Left forelimb (tissue), 1 donor: ENCODE data around the gene FBLN2.

ENCODE experiments used
- DNase-seq: peaks from one replicate; pipeline ENCODE4 v3.0.0-alpha.2; 2018; ENCODE audit warnings: low spot score

The FBLN2 gene

DNA sequence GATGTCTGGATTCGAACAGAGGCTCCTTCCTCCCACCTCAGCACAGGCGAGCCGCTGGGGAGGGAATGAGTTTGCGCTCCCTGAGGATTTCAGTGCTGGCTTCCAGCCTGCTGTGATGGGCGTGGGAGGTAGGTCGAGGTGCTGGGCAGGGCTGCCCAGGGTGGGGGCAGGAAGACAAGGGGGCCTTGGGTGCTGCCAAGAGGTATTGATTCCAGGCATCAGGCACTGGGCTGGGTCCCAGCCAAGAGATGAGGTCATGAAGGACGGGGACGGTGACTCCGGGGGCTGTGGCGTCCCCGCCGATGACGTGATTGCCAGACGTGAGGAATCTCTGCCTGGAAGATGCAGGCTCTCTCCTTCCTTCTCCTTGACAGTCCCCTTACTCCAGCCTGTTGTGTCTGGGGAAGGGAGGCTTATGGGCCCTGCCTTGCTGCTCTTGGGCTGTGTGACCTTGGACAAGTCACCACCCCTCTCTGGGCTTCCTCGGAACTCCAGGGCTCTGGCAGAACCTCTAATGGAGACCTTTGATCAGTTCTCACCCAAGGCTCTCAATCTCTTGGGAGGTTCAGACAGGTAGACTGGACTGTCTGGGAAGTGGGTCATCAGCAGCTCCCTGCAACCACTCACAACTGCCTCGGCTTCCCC, 116.8 kb downstream of the FBLN2 start:
- DNase-seq, result no peak

GRCh38 chr3:13666227-13666619, 117.3 kb downstream of the FBLN2 start:
- DNase-seq, result no peak

DNA sequence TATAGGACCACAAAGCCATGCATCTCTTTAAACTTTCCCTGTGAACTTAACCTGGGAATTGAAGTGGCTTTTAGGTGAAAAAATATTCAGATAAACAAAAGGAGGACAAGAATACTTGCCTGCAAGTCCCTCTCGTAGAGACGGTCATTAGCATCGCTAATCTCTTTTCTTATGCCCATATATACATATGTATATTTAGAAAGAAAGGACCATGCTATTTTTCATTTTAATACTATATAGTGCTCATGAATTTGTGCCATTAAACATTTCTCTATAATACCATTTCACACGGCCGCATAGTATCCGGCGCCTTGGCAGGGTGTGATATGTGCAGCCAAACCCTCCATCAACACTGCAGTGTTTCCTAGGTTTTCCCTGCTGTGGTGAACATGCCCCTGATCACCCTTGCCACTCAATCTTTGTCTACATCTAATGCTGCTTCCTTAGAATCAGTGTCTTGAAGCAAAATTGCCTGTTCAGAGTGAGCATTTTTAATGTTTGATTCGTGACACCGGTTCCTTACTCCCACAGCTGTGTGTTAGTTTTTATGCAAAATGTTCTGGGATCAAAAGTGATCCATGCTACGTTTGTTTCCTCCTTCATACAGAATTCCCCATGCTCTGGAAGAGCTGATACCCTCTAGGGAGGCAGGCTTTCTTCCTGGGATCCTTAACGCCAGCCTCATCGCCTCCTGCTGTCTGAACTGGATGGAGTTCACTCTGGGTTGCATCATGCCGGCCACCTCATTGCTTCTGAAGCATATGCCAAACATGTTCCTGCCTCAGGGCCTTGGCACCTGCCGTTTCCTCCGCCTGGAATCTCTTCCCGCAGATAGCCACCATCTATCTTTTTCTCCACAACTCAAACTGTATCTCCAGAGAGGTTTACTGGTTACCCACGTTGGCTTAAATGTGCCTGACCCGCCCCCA, 118.1 kb downstream of the FBLN2 start:
- no peak for DNase-seq

GRCh38 chr3:13668136-13668535, 119.2 kb downstream of the FBLN2 start:
- no peak for DNase-seq

GRCh38 chr3:13669457-13669856, 120.5 kb downstream of the FBLN2 start:
- DNase-seq, result no peak

GRCh38 chr3:13670292-13670691, 121.4 kb downstream of the FBLN2 start:
- DNase-seq, result no peak

GRCh38 chr3:13671482-13672233, 122.7 kb downstream of the FBLN2 start:
- no peak for DNase-seq

DNA sequence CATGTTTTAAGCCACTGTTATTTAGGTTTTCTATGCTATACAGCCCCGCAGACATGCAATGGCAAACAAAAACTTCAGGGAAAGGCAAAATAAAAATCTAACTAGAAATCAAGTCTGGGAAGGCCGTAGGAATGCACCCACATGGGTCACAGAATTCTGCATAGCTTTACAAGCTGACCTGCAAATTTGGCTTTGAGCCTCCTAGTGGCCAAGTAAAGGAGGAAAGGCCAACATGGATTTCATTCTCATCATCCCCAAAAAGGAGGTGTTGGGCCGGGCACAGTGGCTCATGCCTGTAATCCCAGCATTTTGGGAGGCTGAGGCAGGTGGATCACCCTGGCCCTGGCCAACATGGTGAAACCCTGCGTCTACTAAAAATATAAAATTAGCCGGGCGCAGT, 124.3 kb downstream of the FBLN2 start:
- no peak for DNase-seq

DNA sequence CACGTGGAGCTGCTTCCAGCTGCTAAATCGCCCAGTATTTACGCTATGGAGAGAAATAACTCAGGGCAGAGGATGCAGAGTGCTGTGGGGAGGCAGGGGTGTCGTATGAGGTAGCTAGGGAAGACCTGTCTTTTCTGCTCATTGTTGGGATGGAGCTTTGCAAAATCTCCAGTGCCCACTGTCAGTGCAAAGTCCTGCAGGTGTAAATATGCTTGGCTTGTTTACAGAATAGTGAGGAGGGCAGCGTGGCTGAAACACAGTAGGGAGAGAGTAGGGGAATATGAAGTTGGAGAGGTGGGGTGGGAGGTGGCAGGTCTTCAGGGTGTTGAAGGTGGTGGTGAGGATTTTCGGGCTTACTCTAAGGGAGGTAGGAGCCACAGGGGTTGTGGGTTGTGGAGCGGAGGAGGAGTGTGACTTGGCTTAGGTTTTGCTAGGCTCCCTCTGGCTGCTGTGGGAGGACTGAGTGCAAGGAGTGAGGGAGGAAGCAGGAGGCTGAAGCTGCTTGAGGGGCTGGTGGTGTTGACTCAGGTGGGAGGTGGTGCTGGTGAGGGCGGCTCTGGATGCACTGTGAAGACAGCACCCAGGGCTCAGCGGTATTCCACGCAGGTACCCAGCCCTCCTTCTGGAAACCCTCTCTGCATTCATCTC, 125.7 kb downstream of the FBLN2 start:
- DNase-seq, result no peak

DNA sequence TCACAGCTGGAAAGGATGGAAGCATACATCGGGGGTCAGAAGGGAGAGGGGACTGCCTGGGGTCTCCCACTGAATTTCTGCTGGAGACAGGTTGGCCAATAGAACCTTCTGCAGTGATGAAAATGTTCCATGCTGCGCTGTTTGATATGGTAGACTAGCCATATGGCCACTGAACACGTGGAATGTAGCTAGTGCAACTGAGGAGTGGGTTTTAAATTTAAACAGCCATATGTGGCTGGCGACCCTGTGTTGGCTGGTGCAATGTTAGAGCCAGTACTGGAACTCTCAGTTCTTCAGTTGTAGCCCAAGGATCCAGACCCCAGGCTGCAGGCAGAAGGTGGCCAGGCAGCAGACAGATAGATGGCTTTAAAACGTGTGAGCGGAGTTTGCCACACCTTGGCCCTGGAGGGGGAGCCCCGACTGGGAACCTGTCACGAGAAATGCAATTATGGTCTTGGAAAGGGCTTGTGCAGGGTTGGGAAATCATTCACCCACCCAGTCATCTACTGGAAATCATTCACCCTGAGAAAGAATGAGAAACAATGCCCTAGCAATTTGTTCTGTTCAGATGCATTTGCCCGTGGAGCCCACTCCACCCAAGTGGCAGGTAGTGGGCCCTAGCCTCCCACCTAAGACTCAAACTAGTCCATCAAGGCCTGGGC, 127.6 kb downstream of the FBLN2 start:
- DNase-seq, result no peak

GRCh38 chr3:13677272-13677671, 128.3 kb downstream of the FBLN2 start:
- no peak for DNase-seq

DNA sequence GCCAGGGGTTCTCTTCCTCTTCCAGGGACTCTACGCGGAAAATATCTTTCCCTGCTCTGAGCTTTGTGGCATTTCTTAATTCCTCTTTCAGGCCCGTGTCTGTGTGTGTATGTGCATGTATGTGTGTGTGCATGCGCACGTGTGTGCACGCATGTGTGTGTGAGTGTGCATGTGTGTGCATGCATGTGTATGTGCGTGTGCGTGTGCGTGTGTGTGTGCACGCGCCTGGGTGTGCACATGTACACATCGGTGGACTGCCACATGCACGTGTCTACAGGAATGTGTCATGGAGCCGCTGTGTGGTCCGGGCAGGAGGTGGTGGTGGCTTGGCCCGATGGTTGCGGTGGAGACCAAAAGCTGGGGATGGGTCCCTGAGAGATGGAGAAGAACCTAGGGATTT, 133.0 kb downstream of the FBLN2 start:
- no peak for DNase-seq

DNA sequence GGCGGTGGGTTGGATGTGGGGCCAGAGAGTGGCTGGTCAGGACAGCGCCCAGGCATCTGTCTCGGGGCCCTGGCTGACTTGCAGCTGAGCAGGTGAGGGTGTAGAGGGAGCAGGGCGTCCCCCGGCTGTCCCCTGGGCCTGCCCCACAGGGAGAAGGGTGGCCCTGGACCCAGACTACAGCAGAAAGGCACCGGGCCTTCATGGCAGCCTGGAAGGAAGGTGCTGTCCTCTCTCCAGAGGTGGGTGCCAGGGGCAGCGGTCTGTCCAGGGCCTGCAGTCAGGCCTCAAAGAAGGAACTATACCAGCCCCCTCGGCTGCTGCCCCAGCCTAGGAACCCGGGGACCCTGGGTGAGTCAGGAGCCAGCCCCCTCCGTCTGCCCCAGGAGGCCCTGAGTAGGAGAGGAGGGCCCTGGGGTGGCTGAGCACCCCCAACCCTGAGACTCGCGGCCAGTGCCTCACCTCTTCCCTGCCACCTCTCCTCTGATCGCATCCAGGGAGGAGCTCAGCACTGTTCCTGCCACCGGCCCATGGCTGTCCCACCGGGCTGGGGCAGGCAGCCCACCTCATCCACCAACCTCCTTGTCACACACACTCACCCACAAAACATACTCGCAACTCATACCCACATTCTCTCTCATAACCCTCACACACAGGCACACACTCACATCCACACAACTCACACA, 133.5 kb downstream of the FBLN2 start:
- DNase-seq, result no peak

- no peak for DNase-seq
Observed at GRCh38 chr3:13683288-13683687, 134.4 kb downstream of the FBLN2 start.

- no peak for DNase-seq
Observed at GRCh38 chr3:13683772-13684171, 134.8 kb downstream of the FBLN2 start.

DNA sequence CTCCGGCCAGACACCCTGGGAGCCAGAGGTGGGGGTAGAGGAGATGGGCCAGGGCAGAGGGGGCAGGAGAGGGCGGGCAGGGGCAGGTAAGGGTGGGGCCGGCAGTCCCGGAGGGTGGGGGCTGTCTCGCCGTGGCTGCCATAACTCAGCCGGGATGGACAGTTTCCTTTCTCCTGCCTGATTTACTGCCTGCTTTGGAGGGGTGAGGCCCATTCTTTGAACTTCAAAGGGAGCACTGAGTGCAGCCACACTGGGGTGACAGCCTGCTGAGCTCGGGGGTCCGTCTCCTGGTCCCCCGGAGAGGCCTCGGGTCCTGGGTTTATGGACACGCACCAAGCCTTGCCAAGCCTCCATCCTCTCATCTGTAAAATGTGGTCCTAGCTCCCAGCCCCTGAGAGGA, 135.4 kb downstream of the FBLN2 start:
- DNase-seq, result no peak

- no peak for DNase-seq
Observed at GRCh38 chr3:13684854-13685253, 135.9 kb downstream of the FBLN2 start.

GRCh38 chr3:13685721-13686120, 136.8 kb downstream of the FBLN2 start:
- no peak for DNase-seq

- DNase-seq, result no peak
Observed at GRCh38 chr3:13686367-13687160, 137.6 kb downstream of the FBLN2 start.

DNA sequence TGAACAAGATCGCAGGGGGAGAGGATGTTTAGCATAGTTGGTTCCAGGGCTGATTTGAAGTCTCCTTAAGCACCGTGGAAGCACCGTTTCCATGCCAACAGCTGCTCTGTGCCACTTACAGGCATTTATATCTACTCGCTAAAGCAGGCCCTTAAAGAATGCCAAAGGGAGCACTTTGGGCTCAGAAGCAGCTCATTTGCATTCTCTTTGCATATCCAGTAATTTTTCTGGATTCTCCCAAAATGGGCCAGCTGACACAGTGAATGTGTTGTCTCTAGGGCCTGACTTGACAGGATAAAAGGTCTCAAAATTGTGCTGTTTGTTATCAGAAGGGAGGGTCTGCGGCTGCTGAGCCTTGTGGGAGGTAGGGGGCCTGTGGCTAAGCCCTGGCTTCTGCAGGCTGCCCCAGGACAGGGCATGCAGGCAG, 138.6 kb downstream of the FBLN2 start:
- no peak for DNase-seq
